Karpas-422 (cell line): ENCODE data around the gene GPD1. TPM values are rescaled to one million over a fixed set of nuclear protein-coding genes. Genes with fewer than 3 reads are reported as not detected.
A peak's percentile ranks its signal among the peaks of the same experiment; 100 is the strongest.

Source experiments
- DNase-seq: peaks from one replicate; pipeline ENCODE4 v3.0.0-alpha.2; 2015
- H2AFZ ChIP-seq: fragments of 200-600 bp; sonication (generic); 2 replicates; pipeline ENCODE4 v1.6.1; 2014; ENCODE audit warnings: antibody characterized with exemption, low read length, mixed read lengths
- H3K27ac ChIP-seq: fragments of 200-600 bp; sonication (generic); 2 replicates; pipeline ENCODE4 v1.5.1; 2014; ENCODE audit warnings: mild to moderate bottlenecking, low read length, moderate library complexity
- H3K27me3 ChIP-seq: fragments of 200-600 bp; sonication (generic); 2 replicates; pipeline ENCODE4 v1.6.1; 2014; ENCODE audit warnings: low read length, mixed read lengths
- H3K36me3 ChIP-seq: fragments of 200-600 bp; sonication (generic); 2 replicates; pipeline ENCODE4 v1.6.1; 2014; ENCODE audit warnings: low read length, mixed read lengths; ENCODE audit not compliant: insufficient read depth
- H3K4me1 ChIP-seq: fragments of 200-600 bp; sonication (generic); 2 replicates; pipeline ENCODE4 v1.6.1; 2014; ENCODE audit warnings: mild to moderate bottlenecking, low read length, mixed read lengths
- H3K4me2 ChIP-seq: fragments of 200-600 bp; sonication (generic); 2 replicates; pipeline ENCODE4 v1.6.1; 2014; ENCODE audit warnings: low read length, low read depth, mild to moderate bottlenecking; ENCODE audit not compliant: poor library complexity, severe bottlenecking
- H3K4me3 ChIP-seq: fragments of 200-600 bp; sonication (generic); 2 replicates; pipeline ENCODE4 v1.5.1; 2014; ENCODE audit warnings: mild to moderate bottlenecking, antibody characterized with exemption, low read length, mixed read lengths
- H3K79me2 ChIP-seq: fragments of 200-600 bp; sonication (generic); 2 replicates; pipeline ENCODE4 v1.6.1; 2014; ENCODE audit warnings: mild to moderate bottlenecking, low read length, mixed read lengths
- H3K9ac ChIP-seq: fragments of 200-600 bp; sonication (generic); 2 replicates; pipeline ENCODE4 v1.6.0; 2014; ENCODE audit warnings: low read length
- H3K9me2 ChIP-seq: fragments of 200-600 bp; sonication (generic), shearing (Covaris generic); replicated peaks from 2 replicates; pipeline ENCODE4 v1.6.0; 2014; ENCODE audit warnings: mild to moderate bottlenecking, low read length, moderate library complexity; ENCODE audit not compliant: insufficient read depth
- H3K9me3 ChIP-seq: fragments of 300-700, 200-600 bp; sonication (generic); 2 replicates; pipeline ENCODE4 v1.6.1; 2014; ENCODE audit warnings: low read length, mixed read lengths
- H4K20me1 ChIP-seq: fragments of 200-600 bp; sonication (generic); 2 replicates; pipeline ENCODE4 v1.6.1; 2014; ENCODE audit warnings: mild to moderate bottlenecking, antibody characterized with exemption, low read length, low read depth; ENCODE audit not compliant: insufficient read depth
- total RNA-seq: library from RNA; depleted of rRNA; stranded (reverse); fragments of >200 nt; shearing (Covaris generic); gene quantifications from 2 replicates; pipeline ENCODE4 v1.2.3, GENCODE V29; 2014; ENCODE audit warnings: low replicate concordance

GPD1 gene
- total RNA-seq, 1 experiment from 2014 or later, result 1.0 TPM

DNA sequence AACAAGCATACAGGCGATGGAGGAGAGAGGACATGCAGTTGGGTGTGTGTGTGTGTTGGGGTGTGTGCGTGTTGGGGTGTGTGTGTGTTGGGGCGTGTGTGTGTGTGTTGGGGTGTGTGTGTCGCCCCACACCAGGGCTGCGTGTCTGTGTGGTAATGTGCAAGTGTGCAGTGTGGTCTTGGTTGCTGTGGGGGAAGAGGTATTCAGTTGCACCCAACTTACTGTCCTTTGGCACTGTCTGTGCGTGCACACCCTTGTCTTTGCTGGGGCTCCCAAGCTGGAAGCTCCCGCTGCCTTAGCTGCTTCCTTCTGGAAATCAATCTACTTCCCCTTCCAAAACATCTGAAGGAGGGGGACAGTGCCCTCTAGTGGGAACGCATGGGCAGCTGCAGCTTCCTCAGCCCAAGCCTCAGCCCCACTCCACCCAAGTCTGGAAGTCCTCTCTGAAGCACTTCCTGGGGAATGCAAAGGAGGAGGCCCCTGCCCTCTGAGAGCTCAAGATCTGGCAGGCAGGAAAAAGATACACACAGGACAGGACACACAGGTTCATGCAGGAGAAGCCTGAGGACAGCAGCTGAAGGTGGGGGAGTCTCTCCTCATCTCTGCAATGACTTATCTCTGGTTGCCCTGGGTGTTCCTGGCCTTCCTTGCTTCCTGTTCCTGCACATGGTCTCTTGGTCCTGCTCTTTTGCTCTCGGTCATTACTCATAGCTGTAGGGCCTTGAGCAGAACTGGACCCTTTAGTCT lies 33.3 kb upstream of the GPD1 start:
- Histone ChIP-seq H3K27me3 (no peaks in the 10 kb centered on the region), H3K36me3 (peaks cover 8% of the 10 kb centered on the region; the same call in 1 of the 2 replicates), H3K4me3 (no peak overlapping the region; the same call in 1 of the 2 replicates), H3K9ac (peak overlapping the region; percentile 34), H3K9me3 (no peaks in the 10 kb centered on the region), H3K4me2 (peak overlapping the region; percentile 15), H3K4me1 (peaks cover 55% of the 10 kb centered on the region), H4K20me1 (no peaks in the 10 kb centered on the region), H3K27ac (no peak overlapping the region), H2AFZ (peak overlapping the region; percentile 41), H3K79me2 (no peaks in the 10 kb centered on the region; the same call in 1 of the 2 replicates), H3K9me2 (no peaks in the 10 kb centered on the region)
- DNase-seq, result peak; percentile 89

DNA sequence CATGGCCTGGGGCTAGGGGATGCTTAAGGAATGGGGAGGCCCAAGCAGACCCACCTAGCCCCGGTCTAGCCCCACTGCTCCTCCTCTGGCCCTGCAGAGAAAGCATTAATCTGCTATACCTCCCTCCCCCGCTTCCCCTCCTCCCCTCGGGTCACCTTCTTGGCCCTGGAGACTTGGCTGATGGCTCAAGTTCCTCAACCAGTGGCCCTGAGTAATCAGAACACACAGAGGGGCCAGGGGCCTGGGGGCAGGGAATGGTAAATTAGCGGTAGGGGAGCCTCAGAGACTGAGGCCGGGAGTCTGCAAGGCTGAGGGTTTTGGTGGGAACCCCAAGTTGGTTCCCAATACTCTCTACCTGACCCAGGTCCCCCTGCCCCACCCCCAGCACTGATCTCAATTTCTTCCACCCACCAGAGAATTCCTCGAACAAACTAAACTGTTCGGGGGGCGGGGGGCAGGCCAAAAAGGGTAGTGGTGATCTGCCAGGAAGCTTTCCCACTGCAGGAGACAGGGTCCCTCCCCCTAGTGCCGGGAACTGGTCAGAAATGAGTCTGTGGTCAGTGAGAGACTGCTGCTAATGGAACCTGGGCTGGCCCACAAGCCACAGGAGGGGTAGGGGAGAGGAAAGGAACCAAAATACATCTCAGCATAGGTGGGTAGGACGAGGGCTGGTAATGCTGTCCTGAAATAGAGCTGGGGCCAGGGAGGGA lies 31.5 kb upstream of the GPD1 start:
- Histone ChIP-seq H3K4me2 (peak overlapping the region; percentile 42), H3K9me2 (no peaks in the 10 kb centered on the region), H3K36me3 (peaks cover 10% of the 10 kb centered on the region; the same call in 1 of the 2 replicates), H3K4me3 (no peak overlapping the region), H3K9me3 (no peaks in the 10 kb centered on the region), H3K27ac (peak overlapping the region; percentile 35), H3K4me1 (peaks cover 39% of the 10 kb centered on the region), H3K79me2 (no peaks in the 10 kb centered on the region; the same call in 1 of the 2 replicates), H4K20me1 (no peaks in the 10 kb centered on the region), H3K27me3 (no peaks in the 10 kb centered on the region), H3K9ac (peak overlapping the region; percentile 44; the same call in 1 of the 2 replicates), H2AFZ (no peak overlapping the region; the same call in 1 of the 2 replicates)
- no peak for DNase-seq

DNA sequence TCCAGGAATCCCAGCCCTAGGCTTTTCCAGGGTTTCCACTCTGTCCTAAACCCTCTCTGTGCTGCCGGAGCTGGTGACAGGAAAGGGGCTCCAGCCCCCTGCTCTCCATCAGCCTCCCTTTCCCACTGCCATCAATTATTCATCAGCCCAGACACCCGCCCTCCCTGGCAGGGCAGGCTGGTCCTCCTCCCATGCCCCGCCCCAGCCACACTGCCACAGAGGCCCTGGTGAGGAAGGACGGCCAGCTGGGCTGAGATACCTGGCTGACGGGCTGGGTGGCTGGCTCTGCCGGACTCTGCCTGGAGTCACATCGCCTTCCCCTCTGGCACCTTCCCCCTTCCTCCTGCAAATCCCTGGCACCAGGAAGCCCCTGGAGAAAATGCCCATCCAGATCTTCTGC lies 30.6 kb upstream of the GPD1 start:
- H3K4me2 ChIP-seq, result no peak overlapping the region

DNA sequence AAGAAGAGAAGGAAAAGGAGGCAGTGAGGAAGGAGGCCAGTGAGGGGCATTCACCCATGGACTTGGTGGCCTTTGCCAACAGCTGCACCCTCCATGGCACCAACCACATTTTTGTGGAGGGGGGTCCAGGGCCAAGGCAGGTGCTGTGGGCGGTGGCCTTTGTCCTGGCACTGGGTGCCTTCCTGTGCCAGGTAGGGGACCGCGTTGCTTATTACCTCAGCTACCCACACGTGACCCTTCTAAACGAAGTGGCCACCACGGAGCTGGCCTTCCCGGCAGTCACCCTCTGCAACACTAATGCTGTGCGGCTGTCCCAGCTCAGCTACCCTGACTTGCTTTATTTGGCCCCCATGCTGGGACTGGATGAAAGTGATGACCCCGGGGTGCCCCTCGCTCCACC lies 30.1 kb upstream of the GPD1 start:
- H3K9ac ChIP-seq, result no peak overlapping the region
- H3K79me2 ChIP-seq, result no peaks in the 10 kb centered on the region; the same call in 1 of the 2 replicates
- H3K4me3 ChIP-seq, result no peak overlapping the region
- H2AFZ ChIP-seq, result no peak overlapping the region
- 0 out of 2 replicates have a peak, but pooled peaks cover 2% of the 10 kb centered on the region for H3K36me3 ChIP-seq
- H3K9me2 ChIP-seq, result no peaks in the 10 kb centered on the region
- H4K20me1 ChIP-seq, result no peaks in the 10 kb centered on the region
- H3K27ac ChIP-seq, result no peak overlapping the region
- DNase-seq, result no peak
- H3K4me1 ChIP-seq, result peaks cover 39% of the 10 kb centered on the region
- no peaks in the 10 kb centered on the region for H3K27me3 ChIP-seq
- no peak overlapping the region for H3K4me2 ChIP-seq
- no peaks in the 10 kb centered on the region for H3K9me3 ChIP-seq

More for the DNA sequence above, 30.6 kb upstream of the GPD1 start:
- no peaks in the 10 kb centered on the region for H3K27me3 ChIP-seq
- H3K4me3 ChIP-seq, result no peak overlapping the region
- H3K4me1 ChIP-seq, result peaks cover 39% of the 10 kb centered on the region
- H2AFZ ChIP-seq, result no peak overlapping the region
- no peak overlapping the region for H3K27ac ChIP-seq
- H3K9me2 ChIP-seq, result no peaks in the 10 kb centered on the region
- peaks cover 7% of the 10 kb centered on the region; the same call in 1 of the 2 replicates for H3K36me3 ChIP-seq
- H3K79me2 ChIP-seq, result no peaks in the 10 kb centered on the region; the same call in 1 of the 2 replicates
- H3K9me3 ChIP-seq, result no peaks in the 10 kb centered on the region
- no peak overlapping the region for H3K9ac ChIP-seq
- no peaks in the 10 kb centered on the region for H4K20me1 ChIP-seq
- no peak for DNase-seq

DNA sequence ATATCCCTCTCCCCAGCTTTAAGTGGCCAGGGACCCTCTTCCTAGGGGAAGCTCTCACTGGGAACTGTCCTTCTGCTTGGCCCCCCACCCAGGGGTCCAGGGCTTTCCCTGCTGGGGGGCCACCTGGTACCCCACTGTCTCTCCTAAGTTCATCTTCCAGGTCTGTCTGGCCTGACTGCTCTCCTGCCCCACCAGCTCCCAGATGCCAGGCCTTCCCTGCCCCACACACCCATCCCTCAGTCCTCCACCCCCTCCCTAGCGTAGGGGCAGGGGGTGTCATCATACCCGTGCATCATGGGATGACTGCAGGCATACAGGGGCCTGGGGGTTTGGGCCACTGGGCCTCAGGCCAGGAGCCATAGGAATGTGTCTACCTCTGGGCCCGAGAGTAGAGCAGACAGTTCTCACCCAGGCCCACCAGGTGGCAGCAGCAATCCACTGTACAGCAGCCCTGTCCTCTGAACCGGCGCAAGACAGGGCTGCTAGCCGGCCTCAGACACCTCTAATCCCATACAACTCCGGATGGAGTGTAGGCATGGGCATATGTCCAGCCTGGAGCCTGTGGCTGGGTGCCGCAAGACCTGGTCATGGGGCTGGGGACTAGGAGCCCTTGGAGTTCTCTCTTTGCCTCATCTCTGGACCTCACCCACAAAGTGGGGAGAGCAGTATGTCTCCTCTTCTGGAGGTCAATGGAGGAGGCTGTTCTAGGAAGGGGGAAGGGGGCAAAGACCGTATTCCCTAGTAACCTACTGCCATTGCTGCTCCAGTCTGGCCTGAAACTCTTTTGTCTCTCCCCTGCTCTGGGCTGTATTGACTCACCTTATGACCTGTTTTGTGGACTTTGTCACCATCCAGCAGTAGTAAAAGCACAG lies 28.6 kb upstream of the GPD1 start:
- Histone ChIP-seq H3K36me3 (0 out of 2 replicates have a peak, but pooled peaks cover 2% of the 10 kb centered on the region), H3K27me3 (no peaks in the 10 kb centered on the region), H3K79me2 (no peaks in the 10 kb centered on the region; the same call in 1 of the 2 replicates), H3K9ac (peak overlapping the region; percentile 29), H3K4me2 (peak overlapping the region; percentile 20), H4K20me1 (no peaks in the 10 kb centered on the region), H3K9me3 (no peaks in the 10 kb centered on the region), H3K27ac (no peak overlapping the region), H2AFZ (peak overlapping the region; percentile 10; the same call in 1 of the 2 replicates), H3K9me2 (no peaks in the 10 kb centered on the region), H3K4me1 (peaks cover 35% of the 10 kb centered on the region), H3K4me3 (no peak overlapping the region)
- peak; percentile 93 for DNase-seq

DNA sequence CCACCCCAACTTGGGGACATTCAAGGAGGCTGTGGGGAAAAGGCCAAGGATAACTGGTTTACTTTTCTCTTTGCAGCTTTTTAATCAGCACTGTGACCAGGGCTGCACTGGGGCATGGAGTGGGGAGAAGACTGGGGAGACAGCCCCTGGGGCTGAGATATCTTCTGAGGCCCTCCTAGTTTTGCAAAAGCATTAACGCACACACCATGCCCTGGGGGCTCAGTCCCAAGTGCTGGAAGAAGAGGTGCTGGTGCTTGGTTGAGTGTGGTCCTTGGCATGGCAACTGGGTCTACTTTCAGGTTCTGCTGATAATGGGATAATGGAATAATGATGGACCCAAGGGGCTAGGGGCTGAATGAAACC lies 28.0 kb upstream of the GPD1 start:
- H3K4me2 ChIP-seq, result no peak overlapping the region
- no peak overlapping the region for H3K9ac ChIP-seq
- no peak for DNase-seq
- H3K79me2 ChIP-seq, result no peaks in the 10 kb centered on the region; the same call in 1 of the 2 replicates
- H3K27me3 ChIP-seq, result no peaks in the 10 kb centered on the region
- no peak overlapping the region for H2AFZ ChIP-seq
- H3K27ac ChIP-seq, result no peak overlapping the region
- H3K9me2 ChIP-seq, result no peaks in the 10 kb centered on the region
- H3K36me3 ChIP-seq, result 0 out of 2 replicates have a peak, but pooled peaks cover 2% of the 10 kb centered on the region
- H3K9me3 ChIP-seq, result no peaks in the 10 kb centered on the region
- H3K4me1 ChIP-seq, result peaks cover 29% of the 10 kb centered on the region
- no peaks in the 10 kb centered on the region for H4K20me1 ChIP-seq
- no peak overlapping the region for H3K4me3 ChIP-seq

DNA sequence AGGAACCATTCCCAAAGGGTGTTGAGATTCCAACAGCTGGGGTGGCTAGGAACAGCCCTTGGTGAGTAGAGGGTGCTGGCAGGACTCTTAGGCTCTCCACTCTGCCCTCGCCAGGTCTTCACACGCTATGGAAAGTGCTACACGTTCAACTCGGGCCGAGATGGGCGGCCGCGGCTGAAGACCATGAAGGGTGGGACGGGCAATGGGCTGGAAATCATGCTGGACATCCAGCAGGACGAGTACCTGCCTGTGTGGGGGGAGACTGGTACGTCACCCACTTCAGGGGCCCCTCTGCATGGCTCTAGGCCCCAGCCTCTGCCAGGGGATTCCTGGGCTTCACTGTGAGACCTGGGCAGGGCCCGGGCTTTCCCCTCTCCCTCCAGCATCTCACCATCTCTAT lies 26.7 kb upstream of the GPD1 start:
- Histone ChIP-seq H4K20me1 (no peaks in the 10 kb centered on the region), H3K9me3 (no peaks in the 10 kb centered on the region), H3K4me2 (no peak overlapping the region), H3K27me3 (no peaks in the 10 kb centered on the region), H3K4me3 (no peak overlapping the region), H3K9ac (no peak overlapping the region), H3K27ac (no peak overlapping the region), H2AFZ (no peak overlapping the region), H3K4me1 (peaks cover 19% of the 10 kb centered on the region), H3K36me3 (0 out of 2 replicates have a peak, but pooled peaks cover 2% of the 10 kb centered on the region), H3K9me2 (no peaks in the 10 kb centered on the region), H3K79me2 (no peaks in the 10 kb centered on the region)
- DNase-seq, result no peak
